Measurements from ENCODE around the gene SLC33A1. TPM values are rescaled to one million over a fixed set of nuclear protein-coding genes. Genes with fewer than 3 reads are reported as not detected.

SLC33A1 gene
- 18.2 to 20.5 TPM (median 19.2 TPM) in 5 replicates for total RNA-seq (2022; extraction: Qiagen RNA extraction; ENCODE audit: low read depth)

GRCh38 chr3:155854141-155854940 lies at the start of gene SLC33A1:
Gene SLC33A1 (minus strand): TSS chr3:155854427. CDS start chr3:155853997, 430 bp downstream.

GRCh38 chr3:155870133-155870944 lies 16.1 kb upstream of the SLC33A1 start, which contains the start of gene GMPS:
Gene GMPS (plus strand): TSS chr3:155870650. CDS start chr3:155870871, 221 bp downstream.

GRCh38 chr3:155805802-155806618 lies 48.2 kb downstream of the SLC33A1 start, which contains the start of gene C3orf33:
Gene C3orf33 (minus strand): TSS chr3:155806278. CDS start chr3:155806252, 26 bp downstream.

Other genes with a start within 250 kb of the SLC33A1 start
- gene PLCH1, start 109.4 kb downstream of the SLC33A1 start, total RNA-seq (2022; extraction: Qiagen RNA extraction; ENCODE audit: low read depth), result 1.1 to 1.5 TPM (median 1.1 TPM) in 5 replicates
- gene C3orf33, start 48.1 kb downstream of the SLC33A1 start, total RNA-seq (2022; extraction: Qiagen RNA extraction; ENCODE audit: low read depth), result 6.3 to 7.4 TPM (median 6.6 TPM) in 5 replicates
- 82.2 to 112 TPM (median 84.1 TPM) in 5 replicates for gene GMPS, start 16.2 kb upstream of the SLC33A1 start, total RNA-seq (2022; extraction: Qiagen RNA extraction; ENCODE audit: low read depth)